GM21381 (cell line): ENCODE measurements around the gene RBM8A.

Experiments
- ATAC-seq: cut with Tn5 transposase; IDR thresholded peaks from one replicate; pipeline ENCODE4 v1.9.1; 2021; ENCODE audit warnings: mild to moderate bottlenecking, moderate library complexity; ENCODE audit not compliant: unreplicated experiment

Gene RBM8A

DNA sequence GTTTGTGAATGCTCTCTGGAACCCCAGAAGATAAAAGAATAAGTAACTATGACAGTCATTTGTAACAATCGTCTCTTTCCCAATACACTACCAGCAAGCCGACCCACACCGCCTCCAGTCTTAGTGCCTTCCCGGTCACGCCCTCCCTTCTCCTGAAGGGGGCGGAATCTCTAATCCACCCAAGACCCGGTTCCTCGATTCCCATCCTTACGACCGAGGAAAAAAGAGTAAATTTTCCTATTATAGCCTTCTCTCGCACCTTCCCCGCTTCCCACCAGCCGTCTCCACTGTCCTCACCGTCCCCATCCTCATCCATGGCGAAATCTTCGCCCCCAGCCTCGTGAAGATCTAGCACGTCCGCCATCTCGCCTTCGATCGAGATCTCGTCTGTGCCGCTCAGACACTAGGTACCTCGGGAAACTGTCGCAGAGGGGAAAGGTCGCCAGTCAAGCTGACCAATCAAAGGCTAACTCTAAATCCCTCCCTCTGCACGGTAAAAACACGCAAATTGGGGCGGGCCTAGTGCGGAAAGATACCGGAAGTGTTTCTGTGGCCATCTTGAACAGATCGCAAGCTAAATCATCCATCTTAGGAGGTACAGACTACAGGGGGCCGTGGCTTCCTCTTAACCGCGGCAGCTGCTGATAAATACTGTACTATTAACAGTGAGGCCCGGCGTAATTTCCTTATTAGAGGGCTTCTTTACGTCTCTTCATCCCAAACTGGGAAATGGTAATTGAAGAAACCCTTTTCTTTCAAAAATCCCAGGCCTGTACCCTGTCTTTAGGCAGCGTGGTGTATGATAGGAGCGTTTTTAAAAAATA, at the start of gene RBM8A:
Gene RBM8A (minus strand): TSS at position 422 of the 824 bp plus-strand sequence. CDS start 58 bp downstream, at position 364.
- ATAC-seq: peak; percentile 94

DNA sequence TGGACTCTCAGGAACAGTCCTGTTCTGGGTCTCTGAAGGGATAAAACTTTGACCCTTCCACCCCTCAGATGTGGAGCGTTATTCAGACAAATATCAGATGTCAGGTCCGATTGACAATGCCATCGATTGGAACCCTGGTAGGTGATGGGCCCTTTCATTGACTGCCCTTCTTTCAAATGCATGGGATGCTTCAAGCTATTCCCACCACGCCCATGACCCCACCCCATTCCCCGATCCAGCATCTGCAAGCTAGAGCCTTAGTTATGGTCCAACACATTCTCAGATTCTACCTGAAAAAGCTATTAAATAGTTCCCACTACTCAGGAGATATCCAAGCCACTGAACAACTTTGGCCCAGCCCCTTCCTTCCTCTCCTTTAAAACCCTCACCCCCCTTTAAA, 49.7 kb upstream of the RBM8A start:
- ATAC-seq: no peak

DNA sequence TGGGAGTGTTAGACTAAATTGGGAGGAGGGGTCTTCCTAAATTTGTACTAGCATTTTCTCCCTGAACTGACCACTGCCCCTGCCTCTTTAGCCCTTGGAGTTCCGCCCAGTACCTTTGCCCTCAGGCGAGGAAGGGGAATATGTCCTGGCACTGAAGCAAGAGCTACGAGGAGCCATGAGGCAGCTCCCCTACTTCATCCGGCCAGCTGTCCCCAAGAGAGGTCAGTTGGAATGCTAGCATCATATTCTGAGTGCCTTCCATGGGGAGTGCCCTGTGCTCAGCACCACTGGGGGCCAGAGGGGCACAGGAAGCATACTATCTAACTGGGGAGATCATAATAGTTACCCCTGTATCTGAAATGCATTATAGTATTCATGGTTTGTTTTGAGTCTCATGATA, 47.9 kb upstream of the RBM8A start:
- ATAC-seq: no peak

DNA sequence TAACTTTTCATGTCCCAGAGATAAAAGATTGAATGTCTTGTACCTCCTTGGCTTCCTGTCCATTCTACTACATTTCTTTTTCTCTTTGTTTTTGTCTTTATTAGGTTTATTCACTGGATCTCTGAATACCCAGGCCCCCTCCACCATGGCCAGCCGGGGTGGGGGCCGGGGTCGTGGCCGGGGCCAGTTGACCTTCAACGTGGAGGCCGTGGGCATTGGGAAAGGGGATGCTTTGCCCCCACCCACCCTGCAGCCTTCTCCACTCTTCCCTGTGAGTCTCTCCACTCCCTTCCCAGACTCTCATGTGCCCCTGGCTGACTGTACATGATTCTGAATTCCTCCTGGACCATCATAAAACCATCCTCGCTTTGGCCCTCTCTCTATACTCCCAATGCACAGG, 47.4 kb upstream of the RBM8A start:
- no peak for ATAC-seq

DNA sequence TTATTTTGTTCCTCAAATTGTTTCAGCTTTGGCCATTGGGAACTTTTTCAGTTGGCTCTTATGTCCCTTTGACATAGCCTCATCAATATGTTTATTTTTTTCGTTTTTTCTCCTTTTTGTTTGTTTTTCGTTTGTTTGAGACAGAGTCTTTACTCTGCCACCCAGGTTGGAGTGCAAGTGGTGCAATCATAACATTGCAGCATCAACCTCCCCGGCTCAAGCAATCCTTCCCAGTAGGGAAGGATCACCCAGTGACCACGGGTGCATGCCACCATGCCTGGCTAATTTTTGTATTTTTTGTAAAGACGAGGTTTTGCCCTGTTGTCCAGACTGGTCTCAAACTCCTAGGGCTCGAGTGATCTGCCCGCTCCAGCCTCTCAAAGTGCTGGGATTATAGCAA, 45.3 kb upstream of the RBM8A start:
- no peak for ATAC-seq

DNA sequence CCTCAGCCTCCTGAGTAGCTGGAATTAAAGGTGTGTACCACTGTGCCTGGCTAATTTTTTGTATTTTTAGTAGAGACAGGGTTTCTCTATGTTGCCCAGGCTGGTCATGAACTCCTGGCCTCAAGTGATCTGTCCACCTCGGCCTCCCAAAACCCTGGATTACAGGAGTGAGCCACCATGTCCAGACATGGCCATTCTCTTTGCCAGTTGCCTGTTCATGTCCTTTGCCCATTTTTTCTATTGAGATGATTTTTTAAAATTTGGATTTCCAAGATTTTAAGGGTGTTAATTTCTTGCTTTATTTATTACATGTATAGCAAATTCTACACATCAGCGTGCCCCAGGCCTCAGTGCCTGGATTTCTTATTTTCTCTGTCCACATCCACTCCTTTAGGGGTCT, 40.0 kb upstream of the RBM8A start:
- no peak for ATAC-seq

DNA sequence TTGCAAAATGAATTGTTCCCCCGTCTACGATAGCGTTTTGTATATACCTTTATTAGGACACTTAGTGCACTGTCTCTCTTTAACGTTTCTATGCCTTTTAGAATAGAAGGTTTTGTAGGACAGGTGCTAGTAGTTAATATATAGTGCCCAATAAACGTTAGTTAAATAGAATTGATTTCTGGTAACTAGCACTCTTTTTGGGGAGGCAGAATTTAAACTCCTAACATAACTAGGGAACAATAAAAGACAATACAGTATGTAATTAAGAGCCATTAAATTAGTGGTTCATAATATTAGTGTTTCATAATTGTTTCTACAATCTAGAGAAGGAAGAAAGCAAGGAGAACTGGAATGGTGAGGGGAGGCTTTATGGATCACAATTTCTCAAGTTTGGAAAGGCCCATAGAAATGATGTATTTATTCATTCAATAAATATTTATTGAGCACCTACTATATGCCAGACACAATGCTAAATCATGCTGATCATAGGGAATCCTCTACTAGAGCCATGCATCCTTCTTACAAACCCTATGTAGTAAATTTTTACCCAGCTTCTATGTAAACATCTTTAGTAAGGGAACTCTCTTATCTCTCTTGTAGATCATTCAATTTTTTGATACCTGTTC, 37.9 kb upstream of the RBM8A start:
- ATAC-seq: no peak

DNA sequence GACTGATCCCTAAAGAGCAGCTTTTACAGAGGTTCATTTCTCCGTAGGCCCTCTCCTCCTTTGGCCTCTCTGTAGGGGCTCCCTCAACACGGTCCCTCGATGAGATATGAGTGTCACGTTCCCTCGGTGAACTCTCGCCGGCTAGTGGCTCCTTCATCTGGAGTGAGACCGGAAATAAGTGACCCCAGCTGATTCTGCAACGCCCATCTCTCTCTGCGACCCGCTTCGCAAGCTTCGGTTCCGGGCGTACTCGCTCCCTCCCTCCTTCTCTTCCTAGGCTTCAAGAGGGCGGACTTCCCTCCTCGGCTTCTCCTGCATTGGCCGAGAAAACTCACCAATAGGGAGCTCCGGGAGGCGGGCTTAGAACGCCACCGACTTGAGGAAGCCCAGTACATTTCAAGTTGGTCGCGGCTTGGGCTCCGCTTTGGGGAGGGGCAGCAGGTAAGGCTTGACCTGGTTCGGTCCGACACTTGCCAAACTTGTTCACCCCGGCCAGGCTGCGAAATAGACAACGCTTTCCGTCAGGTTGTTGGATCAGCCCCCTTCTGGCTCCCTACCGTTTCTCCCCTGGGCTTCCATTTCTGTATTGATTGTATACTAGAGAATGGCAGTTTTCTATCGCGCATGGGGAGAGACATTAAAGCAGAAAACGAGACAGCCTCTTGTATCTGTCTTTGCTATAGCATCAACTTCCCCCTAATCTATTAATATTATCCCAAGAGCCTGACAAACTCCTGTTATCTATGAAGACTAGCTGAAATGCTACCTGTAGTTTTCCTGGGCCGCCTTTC, 37.2 kb upstream of the RBM8A start, which contains the start of the genes ANKRD34A and POLR3GL:
Gene ANKRD34A (minus strand): TSS at position 248 of the 791 bp plus-strand sequence. CDS start 2,816 bp downstream, outside the sequence.
Gene POLR3GL (plus strand): TSS at position 363 of the 791 bp plus-strand sequence. CDS start 10,176 bp downstream, outside the sequence.
- peak; percentile 88 for ATAC-seq

DNA sequence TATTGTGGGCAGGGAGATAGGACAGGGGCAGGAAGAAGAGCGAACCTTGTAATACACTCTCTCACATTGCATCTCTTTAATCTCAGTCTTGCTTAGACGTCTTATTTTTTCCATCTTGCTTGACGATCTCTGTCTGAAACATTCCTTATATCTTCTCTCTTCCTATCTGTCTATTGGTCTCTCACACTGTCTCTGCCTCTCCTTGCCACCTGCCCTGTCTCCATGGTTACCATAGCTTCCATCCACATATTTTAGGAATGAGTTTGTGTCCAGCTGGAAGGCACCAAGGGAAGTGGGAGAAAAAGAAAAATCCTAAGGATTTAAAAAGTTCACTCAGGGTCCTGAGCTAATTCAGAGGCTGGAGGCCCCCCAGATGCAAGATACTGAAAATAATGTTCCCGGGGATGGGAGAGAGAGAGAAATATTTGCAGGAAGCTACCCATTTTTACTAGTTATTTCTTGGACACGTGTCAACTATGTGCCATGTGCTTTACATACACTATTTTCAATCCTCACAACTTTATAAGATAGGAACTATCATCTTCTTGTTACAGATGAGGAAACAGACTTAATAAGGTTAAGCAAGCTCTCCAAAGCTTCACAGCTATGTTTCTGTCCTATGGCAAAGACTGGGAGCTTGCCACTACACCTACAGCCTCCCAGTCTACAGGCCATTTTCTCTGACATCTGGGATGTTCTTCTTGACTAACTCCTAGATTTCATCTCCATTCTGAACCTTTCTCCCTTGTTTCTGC, 36.2 kb upstream of the RBM8A start:
- no peak for ATAC-seq

DNA sequence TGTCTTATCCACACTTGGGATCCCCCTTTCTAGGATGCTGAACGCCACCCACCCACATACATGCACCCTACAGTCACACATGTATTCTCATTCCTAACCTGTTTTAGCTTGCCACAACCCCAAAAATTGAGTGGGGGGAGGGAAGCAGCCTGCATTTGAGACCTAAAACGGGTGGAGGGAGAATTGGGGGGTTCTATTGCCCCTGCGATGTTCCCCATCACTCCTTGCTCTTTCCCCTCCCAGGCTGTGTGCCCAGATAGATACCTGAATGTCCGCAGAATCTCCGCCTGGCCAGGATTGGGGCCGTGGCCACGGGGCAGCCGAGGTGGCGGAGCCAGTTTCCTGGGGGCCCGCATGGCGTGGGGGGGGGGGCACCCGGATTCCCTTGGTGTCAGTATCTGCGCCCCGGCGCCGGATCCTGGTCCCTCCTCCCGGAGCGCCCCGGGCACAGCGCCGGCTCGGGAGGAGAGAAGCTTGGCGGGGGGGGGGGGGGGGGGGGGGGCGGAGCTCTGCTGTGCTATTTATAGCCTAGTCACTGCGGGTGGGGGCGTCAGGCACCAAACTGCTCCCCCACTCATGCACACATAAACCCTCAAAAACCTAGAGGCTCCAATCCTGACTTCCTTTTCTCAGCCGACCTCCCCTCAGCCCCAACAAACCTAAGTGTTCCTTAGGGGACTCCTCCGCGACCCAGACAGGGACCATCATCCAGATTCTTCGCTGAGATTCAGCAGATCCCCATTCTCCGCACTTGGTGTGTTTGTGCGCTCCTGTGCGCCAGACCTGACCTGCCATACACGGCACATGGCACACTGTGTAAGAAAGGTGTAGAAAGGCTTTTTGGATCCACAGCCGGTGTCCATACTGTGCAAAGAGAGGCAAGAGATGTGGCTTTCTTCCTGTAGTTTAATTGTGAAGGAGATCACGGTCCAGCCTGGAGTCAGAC, 35.1 kb upstream of the RBM8A start:
- ATAC-seq: no peak

DNA sequence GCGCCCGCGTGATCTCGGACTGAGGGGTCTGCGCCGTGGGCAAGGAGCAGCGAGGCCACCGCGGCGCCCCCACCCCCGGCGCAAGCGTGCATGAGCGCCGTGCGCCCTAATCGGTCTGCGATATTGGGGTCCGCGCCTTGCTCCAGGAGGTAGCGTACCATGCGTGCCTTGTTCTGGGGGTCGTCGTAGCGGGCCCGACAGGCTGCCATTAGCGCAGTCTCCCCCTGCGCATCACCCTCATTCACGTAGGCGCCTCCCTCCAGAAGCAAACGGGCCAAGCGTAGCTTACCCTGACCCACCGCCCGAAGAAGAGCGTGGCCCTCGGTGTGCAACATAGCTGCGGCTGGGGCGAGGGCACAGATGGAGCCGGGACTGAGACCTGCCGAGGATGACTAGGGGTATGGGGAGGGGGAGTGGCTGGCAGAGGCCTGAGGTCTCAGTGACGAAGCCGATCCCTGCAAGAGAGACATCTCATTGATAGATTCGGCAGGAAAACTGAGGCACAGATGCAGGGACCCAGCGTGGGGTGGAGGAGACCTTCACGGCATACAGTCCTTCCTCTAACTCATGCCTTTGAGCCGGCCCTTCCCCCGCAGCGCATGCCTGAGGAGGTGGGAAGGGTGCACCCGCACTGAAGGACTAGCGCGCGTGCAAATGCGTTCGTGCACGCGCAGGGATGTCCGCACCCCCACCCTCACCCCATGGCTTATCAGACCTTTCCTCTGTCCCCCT, 34.3 kb upstream of the RBM8A start:
- ATAC-seq: no peak

DNA sequence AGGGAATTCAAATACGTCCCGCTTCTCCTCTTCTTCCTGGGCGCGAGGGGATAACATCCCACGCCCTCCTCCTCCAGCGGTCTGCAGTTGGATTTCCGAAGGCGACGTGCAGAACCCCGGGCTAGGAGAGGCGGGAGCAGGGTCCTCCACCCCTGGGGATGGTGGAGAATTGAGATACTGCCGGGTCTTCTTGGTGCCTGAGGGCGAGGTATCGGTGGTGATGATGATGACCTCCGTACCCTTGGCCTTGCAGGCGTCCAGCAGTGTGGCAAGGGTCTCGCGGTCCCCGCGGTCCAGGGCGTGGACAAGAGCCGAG, 33.8 kb upstream of the RBM8A start:
- no peak for ATAC-seq

DNA sequence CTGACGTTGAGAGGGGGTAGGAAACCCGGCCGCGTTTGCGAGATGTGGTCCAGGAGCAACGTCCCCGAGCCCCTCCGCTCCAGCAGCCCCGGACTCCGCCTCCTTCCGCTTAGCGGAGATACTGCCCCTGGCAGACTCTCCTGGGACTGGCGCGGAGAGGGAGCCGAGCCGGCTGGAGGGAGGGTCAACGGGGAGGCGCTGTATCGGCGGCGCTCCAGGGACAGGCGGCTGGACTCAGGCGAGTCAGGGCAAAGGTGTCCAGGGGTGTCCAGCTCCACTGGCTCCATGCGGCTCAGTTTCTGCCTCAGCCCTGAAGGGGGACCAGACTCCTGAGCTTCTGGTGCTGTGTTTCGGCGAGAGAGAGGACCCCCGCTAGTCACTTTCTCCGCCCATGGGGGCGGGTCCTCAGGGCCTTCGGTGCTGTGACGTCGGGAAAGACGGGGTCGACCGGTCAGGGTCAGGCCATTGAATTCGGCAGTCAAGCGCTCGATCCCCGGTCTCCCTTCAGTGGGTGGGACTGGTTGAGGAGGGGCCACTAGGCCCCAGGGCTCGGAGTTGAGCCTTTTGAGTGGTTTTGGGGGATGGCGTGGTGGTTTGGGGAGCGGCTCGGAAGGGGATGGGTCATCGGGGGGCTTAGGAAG, 33.3 kb upstream of the RBM8A start:
- ATAC-seq: no peak

DNA sequence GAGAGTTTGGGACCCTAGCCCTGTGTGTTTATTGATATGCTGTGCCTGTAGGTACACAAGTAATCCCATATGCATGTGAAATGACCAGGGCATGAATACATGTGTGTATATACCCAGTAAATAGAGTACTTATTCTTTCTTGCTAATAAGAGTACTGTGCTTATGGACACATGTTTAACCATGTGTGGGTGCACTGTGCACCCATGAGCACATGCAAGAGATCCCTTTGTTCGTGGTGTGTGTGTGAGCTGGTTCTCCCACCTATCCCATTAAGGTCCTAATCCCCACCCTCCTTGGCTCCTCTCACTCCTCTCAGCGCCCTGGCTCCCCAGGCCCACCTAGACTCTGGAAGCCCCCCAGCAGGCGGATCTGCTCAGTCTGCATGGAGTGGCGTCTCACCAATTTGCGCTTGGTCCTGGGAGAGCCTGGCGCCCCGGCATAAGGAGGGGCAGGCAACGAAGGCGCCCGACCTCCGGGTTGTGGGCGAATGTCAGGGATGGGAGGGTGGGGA, 32.7 kb upstream of the RBM8A start:
- ATAC-seq: no peak

DNA sequence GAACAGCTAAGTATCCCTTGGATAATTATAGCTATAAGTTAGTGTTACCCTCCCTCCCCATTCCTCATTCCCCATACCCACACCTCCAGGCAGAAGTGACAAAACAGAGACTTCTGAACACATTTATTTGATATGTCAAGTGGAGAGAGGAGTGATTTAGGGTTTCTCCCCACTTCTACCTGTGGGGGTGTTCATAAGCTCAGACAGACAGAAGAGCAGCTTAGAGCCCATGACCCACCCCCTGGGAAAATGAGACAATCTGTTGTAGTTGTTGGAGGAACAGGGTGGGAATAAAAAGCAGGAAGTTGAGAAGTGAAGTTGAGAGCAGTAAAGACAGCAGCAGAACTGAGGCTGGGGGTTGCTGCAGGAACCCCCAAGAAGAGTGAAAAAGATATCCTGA, 32.0 kb upstream of the RBM8A start:
- ATAC-seq: no peak

DNA sequence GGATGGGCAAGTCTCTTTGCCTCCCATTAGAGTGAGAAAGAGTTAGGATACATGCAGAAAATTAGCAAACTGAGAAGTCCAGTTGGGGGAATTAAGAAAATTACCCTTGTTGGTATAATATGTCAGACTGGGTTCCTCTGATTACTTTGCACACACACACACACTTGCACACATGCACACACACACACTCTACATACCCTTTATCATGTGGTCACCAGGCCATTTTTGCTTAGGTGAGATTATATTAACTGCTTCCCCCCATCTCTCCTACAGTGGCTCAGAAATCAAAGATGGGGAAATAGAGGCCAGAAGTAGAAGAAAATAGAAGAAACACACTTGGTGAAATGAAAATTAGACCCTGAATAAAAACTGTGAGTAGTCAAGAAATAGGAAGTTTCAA, 31.4 kb upstream of the RBM8A start:
- ATAC-seq: no peak

DNA sequence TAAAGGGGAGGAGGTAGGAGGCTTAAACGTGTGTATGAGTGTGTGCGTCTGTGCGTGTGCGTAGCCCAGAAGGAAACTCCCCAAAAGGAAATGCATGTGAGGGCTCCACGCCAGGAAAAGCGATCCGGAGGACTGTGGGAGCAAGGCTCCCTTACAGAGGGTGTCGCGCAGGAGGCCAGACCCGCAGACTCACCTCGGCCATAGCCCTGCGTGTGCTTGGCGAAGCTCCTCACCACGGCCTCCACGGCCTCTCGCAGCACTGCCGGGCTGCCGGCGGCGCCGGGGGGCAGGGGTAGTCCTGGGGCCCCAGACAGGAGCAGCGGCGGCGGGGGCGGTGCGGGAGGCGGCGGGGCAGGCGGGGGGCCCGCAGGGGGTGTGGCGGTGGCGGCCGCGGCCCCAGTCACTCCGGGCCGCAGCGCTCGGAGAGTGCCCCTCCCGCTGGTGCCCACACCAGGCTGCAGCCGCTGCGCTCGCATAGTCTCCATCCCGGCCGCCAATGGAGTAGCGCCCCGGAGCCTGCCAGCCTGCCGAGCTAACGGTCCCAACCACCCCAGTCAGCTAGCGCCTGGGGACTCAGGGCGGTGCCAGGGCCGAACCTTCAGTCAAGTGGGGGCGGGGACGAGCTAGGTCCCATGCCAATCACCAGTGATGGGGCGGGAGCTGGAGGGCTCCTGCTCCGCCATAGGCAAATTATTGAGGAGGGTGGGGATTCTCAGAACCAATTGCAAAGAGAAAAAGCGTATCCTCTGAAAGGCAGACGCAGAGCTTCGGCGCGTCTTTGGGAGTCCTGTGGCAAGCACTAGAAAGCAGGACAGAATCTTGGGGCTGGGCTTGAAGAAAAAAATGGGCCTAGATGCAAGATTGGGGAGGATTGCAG, 30.4 kb upstream of the RBM8A start, which contains the start of gene LIX1L:
Gene LIX1L (minus strand): TSS at position 575 of the 877 bp plus-strand sequence. CDS start 90 bp downstream, at position 485.
- peak; percentile 85 for ATAC-seq
